Heart left ventricle (tissue), 16 donors: ENCODE results near the gene MOB1A. TPM values are rescaled to one million over a fixed set of nuclear protein-coding genes. Genes with fewer than 3 reads are reported as not detected.
A peak's percentile ranks its signal among the peaks of the same experiment; 100 is the strongest.

ENCODE experiments used
- ATAC-seq, 4 donors: fragments of 200-7000 bp; cut with Tn5 transposase; one replicate each; pipeline ENCODE4 v1.9.1; 2020 to 2022; ENCODE audit warnings: moderate library complexity in 4 of 4, mild to moderate bottlenecking in 3 of 4, moderate number of reproducible peaks in 1 of 4
- DNase-seq, 5 donors: peaks; one replicate each; pipeline ENCODE4 v3.0.0-alpha.2; 2020
- H3K27ac ChIP-seq, 12 donors: fragments of 200-600 bp; sonication (generic) in 4 of 12; one replicate each; pipeline versions ENCODE4 v1.5.0 to v1.8.0; 2016 to 2022; ENCODE audit warnings: mild to moderate bottlenecking in 2 of 12
- H3K27me3 ChIP-seq, 9 donors: fragments of 200-600 bp; sonication (generic) in 2 of 9; one replicate each; pipeline versions ENCODE4 v1.5.1 to v1.8.0; 2016 to 2022; ENCODE audit warnings: mild to moderate bottlenecking in 3 of 9
- H3K36me3 ChIP-seq, 9 donors: fragments of 200-600 bp; sonication (generic) in 2 of 9; one replicate each; pipeline versions ENCODE4 v1.5.0 to v1.8.0; 2018 to 2022; ENCODE audit warnings: mild to moderate bottlenecking in 2 of 9
- H3K4me1 ChIP-seq, 12 donors: fragments of 200-600 bp; sonication (generic) in 4 of 12; one replicate each; pipeline versions ENCODE4 v1.5.0 to v1.8.0; 2016 to 2022; ENCODE audit warnings: mild to moderate bottlenecking in 3 of 12
- H3K4me3 ChIP-seq, 12 donors: fragments of 200-600 bp; sonication (generic) in 4 of 12; one replicate each; pipeline versions ENCODE4 v1.5.0 to v1.8.0; 2017 to 2022; ENCODE audit warnings: mild to moderate bottlenecking in 9 of 12, moderate library complexity in 4 of 12
- H3K9me3 ChIP-seq, 12 donors: fragments of 200-600 bp; sonication (generic) in 4 of 12; one replicate each; pipeline versions ENCODE4 v1.5.0 to v1.8.0; 2016 to 2022; ENCODE audit warnings: mild to moderate bottlenecking in 1 of 12
- POLR2A ChIP-seq, 2 donors: fragments of 450-650 bp; IDR thresholded peaks; one replicate each; pipeline ENCODE4 v1.6.1; 2017; ENCODE audit warnings: antibody characterized with exemption in 2 of 2, mild to moderate bottlenecking in 2 of 2, moderate library complexity in 2 of 2
- WGBS, 4 donors: extraction: QIAGEN DNeasy Blood & Tissue Kit in 2 of 4; methylation state at CpG; one replicate each; pipeline versions ENCODE4 v1.1.5 to v1.1.7; 2013 to 2018; 5-methylcytosine and 5-hydroxymethylcytosine counted together
- intact Hi-C, 10 donors: fragments of 100-400 bp; cut with DNase I; formaldehyde crosslinking; loops; one replicate each; pipeline versions ENCODE4 v1.11.1 to v1.14.2; 2022
- polyA plus RNA-seq, 2 donors: library from polyadenylated mRNA; stranded (reverse); fragments of 200-250 nt; gene quantifications; one replicate each; pipeline ENCODE4 v1.2.3, GENCODE V29; 2013
- total RNA-seq, 9 donors: library from RNA; depleted of rRNA in 2 of 9; stranded (reverse); fragments of >200 nt in 2 of 9; fragmentation: NEBNext Ultra II Directional in 3 of 9; extraction: Animal tissue kit (Norgen Biotek cat#: 25700) in 3 of 9; gene quantifications; one replicate each; pipeline versions ENCODE4 v1.1.0 to v1.2.4, GENCODE V29; 2016 to 2023
- TF ChIP-seq, protein P1 (sequence below), 12 donors: fragments of 200-600 bp; sonication (generic) in 4 of 12; IDR thresholded peaks; one replicate each; pipeline versions ENCODE4 v1.5.0 to v1.8.0; 2018 to 2022; ENCODE audit warnings: antibody characterized with exemption in 12 of 12, mild to moderate bottlenecking in 5 of 12
- donor health status: ischemic (EF 13 %, LVEDD 7.1; RV severe dilation, severe dysfunction).
- donor health status: healthy with polysubstance abuse.
- donor health status: DM: no; HTN: yes; CAD: no.
- donor health status: DM: no; HTN: no; CAD: no.
- donor health status: ischemic (EF 25% LVEDD 6.9; RV normal size, moderate dysfunction).
- donor health status: ischemic (EF 25% LVEDD 5.7; RV mildly dilated, moderate dysfunction).
- donor health status: healthy.
- donor health status: DM: yes; HTN: yes; CAD: no.
- donor health status: ischemic (EF 35%, LVEDD 5.7; RV mildly dilated, moderate dysfunction).
- donor health status: nonischemic (EF 11% LVEDD 7.7; RV severe dilation, severe dysfunction).
- donor health status: DM: yes; HTN: yes; CAD: no.
- donor health status: PGD.
- donor health status: ischemic (EF 29% LVEDD 5.4; RV normal size, mild dysfunction).
- donor health status: nonischemic (EF 23%, LVEDD 6.1; RV moderate dilation, normal function).

MOB1A gene
- total and polyA plus RNA-seq, 11 donors = 15.0 to 104 (median 53.5) TPM

DNA sequence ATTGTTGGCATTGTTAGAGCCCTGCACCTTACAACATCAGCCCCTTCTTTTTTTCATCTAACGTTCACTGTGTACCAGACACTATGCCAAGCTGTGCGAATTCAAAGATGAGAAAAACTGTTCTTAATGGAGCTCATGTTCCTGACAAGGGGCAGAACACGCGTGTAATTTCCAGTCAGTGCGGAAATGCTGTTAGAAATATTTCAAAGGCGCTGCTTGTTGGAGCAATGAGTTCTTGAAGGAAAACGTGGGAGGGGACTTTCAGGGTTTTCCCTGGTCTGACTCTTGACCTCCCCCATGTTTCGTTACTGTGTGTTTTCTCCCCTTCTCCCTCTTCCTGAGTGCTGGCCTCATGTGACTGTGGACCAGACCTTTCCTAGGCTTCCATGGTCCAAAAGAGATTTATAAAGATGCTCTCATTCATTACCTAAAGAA lies 21.2 kb upstream of the MOB1A start:
- Histone ChIP-seq H3K4me1 (peaks cover 0 to 65% (median 25%) of the 10 kb centered on the region in 12 donors), H3K36me3 (peaks cover 0 to 6% (median 0%) of the 10 kb centered on the region in 9 donors), H3K9me3 (no peaks in the 10 kb centered on the region), H3K4me3 (peak overlapping the region in 11 of 12 donors; percentile 64 to 93 (median 74)), H3K27me3 (no peaks in the 10 kb centered on the region), H3K27ac (peak overlapping the region in 11 of 12 donors; percentile 21 to 99 (median 81))
- no peak for TF ChIP-seq POLR2A (IDR thresholded peaks at IDR 0.05)
- TF ChIP-seq, protein P1, sequence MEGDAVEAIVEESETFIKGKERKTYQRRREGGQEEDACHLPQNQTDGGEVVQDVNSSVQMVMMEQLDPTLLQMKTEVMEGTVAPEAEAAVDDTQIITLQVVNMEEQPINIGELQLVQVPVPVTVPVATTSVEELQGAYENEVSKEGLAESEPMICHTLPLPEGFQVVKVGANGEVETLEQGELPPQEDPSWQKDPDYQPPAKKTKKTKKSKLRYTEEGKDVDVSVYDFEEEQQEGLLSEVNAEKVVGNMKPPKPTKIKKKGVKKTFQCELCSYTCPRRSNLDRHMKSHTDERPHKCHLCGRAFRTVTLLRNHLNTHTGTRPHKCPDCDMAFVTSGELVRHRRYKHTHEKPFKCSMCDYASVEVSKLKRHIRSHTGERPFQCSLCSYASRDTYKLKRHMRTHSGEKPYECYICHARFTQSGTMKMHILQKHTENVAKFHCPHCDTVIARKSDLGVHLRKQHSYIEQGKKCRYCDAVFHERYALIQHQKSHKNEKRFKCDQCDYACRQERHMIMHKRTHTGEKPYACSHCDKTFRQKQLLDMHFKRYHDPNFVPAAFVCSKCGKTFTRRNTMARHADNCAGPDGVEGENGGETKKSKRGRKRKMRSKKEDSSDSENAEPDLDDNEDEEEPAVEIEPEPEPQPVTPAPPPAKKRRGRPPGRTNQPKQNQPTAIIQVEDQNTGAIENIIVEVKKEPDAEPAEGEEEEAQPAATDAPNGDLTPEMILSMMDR (IDR thresholded peaks at IDR 0.05) = no peak
- DNase-seq = no peak
- whole genome bisulfite sequencing, 4 donors = 33 to 52% (median 43%) methylated on average over 8 of the region's 8 CpGs
- intact Hi-C loops = loop anchor here in 1 of 10 donors (2.0 kb wide), 1 partner anchor 21 kb away; the partner anchor contains the start of gene MOB1A
- no peak for ATAC-seq

DNA sequence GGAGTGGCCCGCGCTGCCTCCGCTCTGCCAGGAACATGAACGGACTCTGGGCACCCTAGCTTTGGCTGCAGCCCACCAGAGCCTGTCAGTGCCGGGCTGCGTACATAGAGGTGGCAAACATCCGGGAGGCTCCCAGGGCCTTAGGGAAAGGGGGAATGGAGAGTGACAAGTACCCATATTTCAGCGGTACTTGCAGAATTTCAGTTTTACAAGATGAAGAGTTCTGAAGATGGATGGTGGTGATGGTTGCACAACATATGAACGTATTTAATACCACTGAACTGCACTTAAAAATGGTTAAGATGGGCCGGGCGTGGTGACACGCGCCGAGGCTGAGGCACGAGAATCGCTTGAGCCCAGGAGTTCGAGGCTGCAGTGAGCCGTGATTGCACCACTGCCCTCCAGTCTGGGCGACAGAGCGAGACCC lies 20.6 kb upstream of the MOB1A start:
- peaks cover 0 to 59% (median 24%) of the 10 kb centered on the region in 12 donors for H3K4me1 ChIP-seq
- H3K4me3 ChIP-seq = peak overlapping the region; percentile 64 to 93 (median 74)
- H3K9me3 ChIP-seq = no peaks in the 10 kb centered on the region
- DNase-seq (no peak), ATAC-seq (peak in 1 of 4 donors; percentile 53)
- H3K27ac ChIP-seq = peak overlapping the region; percentile 76 to 99 (median 90)
- peaks cover 0 to 4% (median 0%) of the 10 kb centered on the region in 9 donors for H3K36me3 ChIP-seq
- intact Hi-C loops = loop anchor here in 1 of 10 donors (2.0 kb wide), 1 partner anchor 20 kb away; the partner anchor contains the start of gene MOB1A
- WGBS, 4 donors = 4 to 9% (median 5%) methylated on average over 17 to 20 of the region's 20 CpGs
- TF ChIP-seq, protein P1 (IDR thresholded peaks at IDR 0.05) = peak in 1 of 12 donors; percentile 16
- no peak for TF ChIP-seq POLR2A (IDR thresholded peaks at IDR 0.05)
- H3K27me3 ChIP-seq = no peaks in the 10 kb centered on the region

DNA sequence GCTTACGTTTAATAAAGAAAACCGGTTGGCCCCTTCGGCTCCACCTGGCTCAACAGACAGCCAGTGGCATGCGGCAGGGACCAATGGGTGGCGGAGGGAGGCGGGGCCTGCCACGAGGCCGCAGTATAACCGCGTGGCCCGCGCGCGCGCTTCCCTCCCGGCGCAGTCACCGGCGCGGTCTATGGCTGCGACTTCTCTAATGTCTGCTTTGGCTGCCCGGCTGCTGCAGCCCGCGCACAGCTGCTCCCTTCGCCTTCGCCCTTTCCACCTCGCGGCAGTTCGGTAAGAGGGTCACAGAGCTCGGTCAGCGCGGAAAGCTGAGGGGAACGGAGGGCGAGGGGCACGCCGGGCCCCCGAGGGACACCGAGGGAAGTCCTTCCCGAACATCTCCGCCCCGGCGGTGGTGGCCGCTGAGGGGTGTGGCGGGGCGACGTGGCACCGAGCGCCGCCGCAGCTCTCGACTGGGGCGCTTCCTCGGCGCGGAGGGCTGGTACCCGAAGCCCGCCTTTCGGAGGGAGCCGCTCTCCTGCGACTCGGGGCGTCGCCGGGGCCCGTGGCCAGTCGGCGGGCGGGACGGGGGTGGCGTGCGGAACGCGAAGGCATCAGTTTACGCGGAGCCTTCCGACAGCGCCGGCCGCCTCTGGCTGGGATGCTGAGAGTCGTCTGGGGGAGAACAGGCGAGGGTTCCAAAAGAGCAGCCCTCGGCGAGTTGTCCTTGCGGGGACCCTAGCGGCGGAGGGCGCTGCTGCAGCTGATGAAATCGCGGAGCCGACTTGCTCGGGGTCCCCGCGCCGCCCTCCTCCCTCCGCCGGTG lies 20.0 kb upstream of the MOB1A start, which contains the start of gene MTHFD2:
Gene MTHFD2, plus strand, starts transcription at position 155 of the 814 bp plus-strand sequence. Its CDS starts 27 bp downstream, at position 182.
- TF ChIP-seq POLR2A (IDR thresholded peaks at IDR 0.05) = peak in 1 of 2 donors; percentile 79
- TF ChIP-seq, protein P1 (IDR thresholded peaks at IDR 0.05) = peak; percentile 55 to 83 (median 74)
- H3K4me1 ChIP-seq = peaks cover 0 to 53% (median 24%) of the 10 kb centered on the region in 12 donors
- H3K27ac ChIP-seq = peak within 1 kb of the TSS; percentile 76 to 99 (median 90)
- DNase-seq = peak; percentile 89 to 95 (median 92)
- no peaks in the 10 kb centered on the region for H3K9me3 ChIP-seq
- H3K36me3 ChIP-seq = no peaks in the 10 kb centered on the region
- intact Hi-C loops = loop anchor here in 2 of 10 donors (1.0 to 2.0 kb wide), 2 partner anchors 20 kb away; partner anchors contain the start of gene MOB1A (in 2 of the 2)
- H3K4me3 ChIP-seq = peak within 1 kb of the TSS; percentile 64 to 93 (median 74)
- WGBS, 4 donors = 0 to 1% (median 1%) methylated on average over 5 to 96 of the region's 96 CpGs
- ATAC-seq = peak; percentile 86 to 97 (median 96)
- H3K27me3 ChIP-seq = no peaks in the 10 kb centered on the region
